ENCODE results near the gene KRT83.

DNA sequence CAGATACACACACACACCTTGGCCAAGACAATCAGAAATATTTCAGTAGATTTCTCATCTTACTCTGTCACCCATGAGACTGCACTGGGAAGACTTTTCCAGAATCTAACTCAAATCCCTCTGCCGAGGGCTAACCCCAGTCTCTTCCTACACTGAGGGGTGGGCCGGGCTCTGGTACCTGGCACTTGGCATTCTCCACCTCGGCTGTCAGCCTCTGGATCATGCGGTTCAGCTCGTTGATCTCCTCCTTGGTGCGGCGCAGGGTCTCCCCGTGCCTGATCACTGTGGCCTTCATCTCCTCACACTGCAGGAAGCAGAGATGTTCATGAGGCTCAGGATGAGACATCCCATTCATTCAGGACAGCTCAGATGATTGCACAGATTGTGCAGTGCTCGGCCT is 4.9 kb downstream of the KRT83 start:
- no peak for TF ChIP-seq POLR2A (IDR thresholded peaks at IDR 0.05)
- TF ChIP-seq, protein P1, sequence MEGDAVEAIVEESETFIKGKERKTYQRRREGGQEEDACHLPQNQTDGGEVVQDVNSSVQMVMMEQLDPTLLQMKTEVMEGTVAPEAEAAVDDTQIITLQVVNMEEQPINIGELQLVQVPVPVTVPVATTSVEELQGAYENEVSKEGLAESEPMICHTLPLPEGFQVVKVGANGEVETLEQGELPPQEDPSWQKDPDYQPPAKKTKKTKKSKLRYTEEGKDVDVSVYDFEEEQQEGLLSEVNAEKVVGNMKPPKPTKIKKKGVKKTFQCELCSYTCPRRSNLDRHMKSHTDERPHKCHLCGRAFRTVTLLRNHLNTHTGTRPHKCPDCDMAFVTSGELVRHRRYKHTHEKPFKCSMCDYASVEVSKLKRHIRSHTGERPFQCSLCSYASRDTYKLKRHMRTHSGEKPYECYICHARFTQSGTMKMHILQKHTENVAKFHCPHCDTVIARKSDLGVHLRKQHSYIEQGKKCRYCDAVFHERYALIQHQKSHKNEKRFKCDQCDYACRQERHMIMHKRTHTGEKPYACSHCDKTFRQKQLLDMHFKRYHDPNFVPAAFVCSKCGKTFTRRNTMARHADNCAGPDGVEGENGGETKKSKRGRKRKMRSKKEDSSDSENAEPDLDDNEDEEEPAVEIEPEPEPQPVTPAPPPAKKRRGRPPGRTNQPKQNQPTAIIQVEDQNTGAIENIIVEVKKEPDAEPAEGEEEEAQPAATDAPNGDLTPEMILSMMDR (IDR thresholded peaks at IDR 0.05) = no peak
